ENCODE results near the gene CCDC28B.

GRCh38 chr1:32172621-32173245 lies 27.7 kb upstream of the CCDC28B start:
- no peak for TF ChIP-seq CTCF (IDR thresholded peaks at IDR 0.05)
- no peak for TF ChIP-seq EP300 (IDR thresholded peaks at IDR 0.05)
